Activated CD4-positive, CD25-positive, alpha-beta regulatory T cell (primary cell): ENCODE measurements around the gene DACT3.

Source experiments
- DNase-seq, 4 experiments: peaks; one replicate each; lab custom pipeline; 2025; lab: John Stamatoyannopoulos, UW

The DACT3 gene

DNA sequence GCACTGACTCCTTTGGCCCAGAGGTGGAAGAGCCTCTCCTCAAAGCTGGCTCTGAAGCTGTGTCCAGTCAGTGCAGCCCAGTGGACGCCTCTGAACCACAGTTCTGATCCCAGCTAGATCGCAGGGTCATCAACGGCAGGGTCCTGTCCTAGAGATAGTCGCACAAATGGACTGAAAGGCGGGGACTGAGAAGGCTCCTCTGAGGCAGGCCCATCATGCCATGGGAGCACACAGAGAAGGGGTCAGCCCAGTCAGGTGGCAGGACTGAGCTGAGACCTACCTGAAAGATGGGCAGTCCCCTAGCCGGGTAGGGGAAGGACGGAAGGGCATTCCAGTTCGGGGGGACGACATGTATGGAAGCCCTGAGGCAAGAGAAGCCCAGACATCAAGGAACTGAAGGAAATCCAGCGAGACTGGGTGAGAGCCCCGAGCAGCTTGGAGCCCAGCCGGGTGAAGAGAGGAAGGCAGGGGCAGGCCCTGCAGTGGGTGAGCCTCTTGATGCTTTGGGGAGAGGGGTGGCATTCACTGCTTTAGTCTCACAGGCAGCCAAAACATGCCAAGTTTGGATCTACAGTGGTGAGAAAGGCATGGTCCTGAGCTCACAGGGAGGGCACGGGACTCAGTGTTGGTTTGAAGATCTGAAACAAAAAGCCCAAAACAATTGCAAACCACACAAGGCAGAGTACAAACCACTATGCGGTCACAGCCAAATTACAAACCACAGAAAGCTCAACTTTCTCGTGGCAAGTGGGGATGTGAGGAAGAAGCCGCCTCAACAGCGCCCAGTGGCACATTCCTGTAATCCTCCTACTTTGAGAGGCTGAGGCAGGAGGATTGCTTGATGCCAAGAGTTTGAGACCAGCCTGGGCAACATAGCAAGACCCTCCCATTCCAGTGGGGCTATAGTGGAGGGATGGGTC is 49.9 kb downstream of the DACT3 start:
- DNase-seq, result no peak

DNA sequence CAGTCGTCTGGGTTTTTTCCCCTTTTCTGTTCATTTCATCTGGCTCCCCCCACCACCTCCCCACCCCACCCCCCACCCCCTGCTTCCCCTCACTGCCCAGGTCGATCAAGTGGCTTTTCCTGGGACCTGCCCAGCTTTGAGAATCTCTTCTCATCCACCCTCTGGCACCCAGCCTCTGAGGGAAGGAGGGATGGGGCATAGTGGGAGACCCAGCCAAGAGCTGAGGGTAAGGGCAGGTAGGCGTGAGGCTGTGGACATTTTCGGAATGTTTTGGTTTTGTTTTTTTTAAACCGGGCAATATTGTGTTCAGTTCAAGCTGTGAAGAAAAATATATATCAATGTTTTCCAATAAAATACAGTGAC is 50.6 kb downstream of the DACT3 start:
- no peak for DNase-seq

DNA sequence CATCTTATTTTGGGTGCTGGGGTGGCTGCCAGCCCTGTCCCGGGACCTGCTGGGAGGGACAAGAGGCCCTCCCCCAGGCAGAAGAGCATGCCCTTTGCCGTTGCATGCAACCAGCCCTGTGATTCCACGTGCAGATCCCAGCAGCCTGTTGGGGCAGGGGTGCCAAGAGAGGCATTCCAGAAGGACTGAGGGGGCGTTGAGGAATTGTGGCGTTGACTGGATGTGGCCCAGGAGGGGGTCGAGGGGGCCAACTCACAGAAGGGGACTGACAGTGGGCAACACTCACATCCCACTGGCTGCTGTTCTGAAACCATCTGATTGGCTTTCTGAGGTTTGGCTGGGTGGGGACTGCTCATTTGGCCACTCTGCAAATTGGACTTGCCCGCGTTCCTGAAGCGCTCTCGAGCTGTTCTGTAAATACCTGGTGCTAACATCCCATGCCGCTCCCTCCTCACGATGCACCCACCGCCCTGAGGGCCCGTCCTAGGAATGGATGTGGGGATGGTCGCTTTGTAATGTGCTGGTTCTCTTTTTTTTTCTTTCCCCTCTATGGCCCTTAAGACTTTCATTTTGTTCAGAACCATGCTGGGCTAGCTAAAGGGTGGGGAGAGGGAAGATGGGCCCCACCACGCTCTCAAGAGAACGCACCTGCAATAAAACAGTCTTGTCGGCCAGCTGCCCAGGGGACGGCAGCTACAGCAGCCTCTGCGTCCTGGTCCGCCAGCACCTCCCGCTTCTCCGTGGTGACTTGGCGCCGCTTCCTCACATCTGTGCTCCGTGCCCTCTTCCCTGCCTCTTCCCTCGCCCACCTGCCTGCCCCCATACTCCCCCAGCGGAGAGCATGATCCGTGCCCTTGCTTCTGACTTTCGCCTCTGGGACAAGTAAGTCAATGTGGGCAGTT is 51.2 kb downstream of the DACT3 start:
- DNase-seq, result no peak

DNA sequence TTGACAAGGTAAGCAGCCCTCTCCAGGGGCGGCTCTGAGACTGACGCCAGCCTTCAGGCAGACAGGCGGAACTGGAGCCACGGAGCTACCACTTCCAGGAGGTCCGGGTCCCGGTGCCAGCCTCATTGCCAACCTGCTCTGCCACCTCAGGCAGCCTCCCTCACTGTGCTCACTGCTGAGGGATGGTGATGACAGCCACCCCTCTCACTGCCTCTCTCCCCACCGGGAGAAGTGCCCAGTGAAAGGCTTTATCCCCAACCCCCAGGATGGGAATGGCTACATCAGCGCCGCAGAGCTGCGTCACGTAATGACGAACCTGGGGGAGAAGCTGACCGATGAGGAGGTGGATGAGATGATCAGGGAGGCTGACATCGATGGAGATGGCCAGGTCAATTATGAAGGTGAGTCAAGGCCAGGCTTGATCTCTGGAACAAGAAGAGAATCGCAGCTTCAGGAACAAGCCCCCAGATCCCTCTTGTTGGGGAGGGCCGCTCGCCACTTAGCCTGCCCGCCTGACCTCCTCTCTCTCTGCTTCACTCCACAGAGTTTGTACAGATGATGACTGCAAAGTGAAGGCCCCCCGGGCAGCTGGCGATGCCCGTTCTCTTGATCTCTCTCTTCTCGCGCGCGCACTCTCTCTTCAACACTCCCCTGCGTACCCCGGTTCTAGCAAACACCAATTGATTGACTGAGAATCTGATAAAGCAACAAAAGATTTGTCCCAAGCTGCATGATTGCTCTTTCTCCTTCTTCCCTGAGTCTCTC is 52.2 kb downstream of the DACT3 start:
- no peak for DNase-seq

DNA sequence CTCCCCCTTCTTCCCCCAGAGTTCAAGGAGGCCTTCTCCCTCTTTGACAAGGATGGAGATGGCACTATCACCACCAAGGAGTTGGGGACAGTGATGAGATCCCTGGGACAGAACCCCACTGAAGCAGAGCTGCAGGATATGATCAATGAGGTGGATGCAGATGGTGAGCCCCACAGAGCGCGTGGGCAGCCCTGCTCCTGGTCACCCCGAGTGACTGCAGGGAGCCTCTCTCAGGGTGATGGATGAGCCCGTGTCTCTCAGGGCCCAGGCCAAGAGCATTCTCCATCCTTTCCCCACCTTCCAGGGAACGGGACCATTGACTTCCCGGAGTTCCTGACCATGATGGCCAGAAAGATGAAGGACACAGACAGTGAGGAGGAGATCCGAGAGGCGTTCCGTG is 52.8 kb downstream of the DACT3 start:
- no peak for DNase-seq

DNA sequence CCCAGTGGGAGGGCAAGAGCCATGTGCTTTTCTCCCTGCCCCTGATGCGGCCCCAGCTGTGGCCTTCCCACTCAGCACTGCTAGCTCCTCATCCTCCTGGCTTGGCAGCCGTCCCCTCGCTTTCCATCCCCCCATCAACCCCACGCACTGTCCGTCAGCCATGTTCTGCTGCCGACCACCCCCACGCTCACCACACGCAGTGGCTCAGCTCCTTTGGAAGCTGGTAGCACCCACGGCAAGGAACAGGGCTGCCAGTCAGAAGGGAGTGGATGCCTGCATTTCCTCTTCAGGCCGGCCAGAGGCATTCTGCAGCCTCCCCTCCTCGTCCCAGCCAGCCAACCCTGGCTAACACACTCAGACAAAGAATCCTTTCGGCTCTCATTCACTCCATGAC is 53.5 kb downstream of the DACT3 start:
- no peak for DNase-seq

DNA sequence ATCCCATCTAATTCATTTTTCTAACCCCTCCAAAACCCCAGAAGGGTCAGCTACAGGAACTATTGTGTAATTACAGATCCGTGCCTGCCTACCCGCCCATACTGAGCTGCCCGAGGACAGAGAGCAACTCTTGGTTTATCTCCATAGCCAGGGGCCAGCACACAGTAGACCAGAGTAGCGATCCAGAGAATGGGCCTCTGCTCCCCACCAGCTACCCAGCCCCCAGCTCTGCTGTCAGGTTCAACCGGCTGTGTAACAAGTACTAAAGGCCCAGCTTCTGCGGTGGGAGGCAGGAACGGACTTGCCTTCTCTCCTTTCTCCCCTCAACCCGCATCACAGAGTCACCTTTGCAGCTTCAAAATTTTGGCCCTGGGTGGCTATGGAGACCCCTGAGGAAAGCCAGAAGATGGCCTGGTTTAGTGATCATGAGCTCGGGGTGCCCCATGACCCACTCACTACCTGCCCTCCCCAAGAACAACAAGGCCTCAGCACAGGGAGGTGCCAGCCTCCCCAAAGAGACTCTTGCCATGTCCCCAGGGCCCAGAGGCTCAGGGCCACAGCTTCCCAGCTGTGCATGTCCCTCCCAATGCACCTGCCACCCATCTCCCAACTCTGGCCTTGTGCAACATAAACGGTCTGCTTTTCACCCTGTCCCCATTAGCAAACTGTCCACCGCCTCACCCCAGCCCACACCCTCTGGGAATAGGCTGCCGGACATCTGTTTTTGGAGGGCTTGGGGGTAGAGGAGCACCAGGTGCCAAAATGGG is 54.1 kb downstream of the DACT3 start:
- DNase-seq, result no peak

DNA sequence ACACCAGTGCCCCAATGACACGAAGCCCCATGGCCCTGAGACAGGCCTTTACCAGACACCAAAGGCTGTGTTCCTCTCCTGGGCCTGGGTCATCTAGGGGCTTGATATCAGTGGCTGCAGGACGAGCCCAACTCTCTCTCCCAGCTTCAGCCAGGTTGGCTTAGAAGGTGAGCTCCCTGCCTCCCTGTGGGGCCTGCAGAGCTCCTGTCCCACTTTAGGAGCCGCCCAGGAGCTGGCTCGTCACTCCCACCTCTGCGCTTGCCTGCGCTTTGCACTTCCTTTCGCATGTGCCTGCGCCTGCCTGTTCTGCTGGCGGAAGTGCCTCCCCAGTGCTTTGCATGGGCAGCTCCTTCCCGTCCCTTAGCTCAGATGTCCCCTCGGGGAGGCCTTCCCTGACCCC is 55.0 kb downstream of the DACT3 start:
- no peak for DNase-seq

DNA sequence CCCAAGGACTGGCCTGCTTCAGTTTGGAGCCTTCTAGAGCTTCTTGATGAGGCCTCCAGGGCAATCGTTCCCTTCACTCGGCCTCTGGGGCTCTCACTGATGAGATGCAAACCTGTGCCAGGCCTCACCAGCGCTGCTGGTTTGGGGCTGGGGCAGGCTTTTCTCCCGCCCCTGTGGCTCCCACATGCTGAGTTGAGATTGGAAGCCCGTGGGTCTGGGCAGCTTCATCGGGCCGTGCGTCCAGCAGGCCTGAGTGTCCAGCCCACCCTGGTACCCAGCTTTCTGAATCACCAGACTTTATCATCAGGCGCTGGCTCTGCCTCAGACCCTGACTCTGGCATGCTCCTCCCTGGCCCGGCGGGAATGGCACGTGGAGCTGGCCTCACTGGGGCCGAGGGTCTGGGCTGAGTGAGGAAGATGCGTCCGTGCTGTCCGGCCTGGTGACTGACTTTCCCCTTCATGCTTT is 55.6 kb downstream of the DACT3 start:
- no peak for DNase-seq

DNA sequence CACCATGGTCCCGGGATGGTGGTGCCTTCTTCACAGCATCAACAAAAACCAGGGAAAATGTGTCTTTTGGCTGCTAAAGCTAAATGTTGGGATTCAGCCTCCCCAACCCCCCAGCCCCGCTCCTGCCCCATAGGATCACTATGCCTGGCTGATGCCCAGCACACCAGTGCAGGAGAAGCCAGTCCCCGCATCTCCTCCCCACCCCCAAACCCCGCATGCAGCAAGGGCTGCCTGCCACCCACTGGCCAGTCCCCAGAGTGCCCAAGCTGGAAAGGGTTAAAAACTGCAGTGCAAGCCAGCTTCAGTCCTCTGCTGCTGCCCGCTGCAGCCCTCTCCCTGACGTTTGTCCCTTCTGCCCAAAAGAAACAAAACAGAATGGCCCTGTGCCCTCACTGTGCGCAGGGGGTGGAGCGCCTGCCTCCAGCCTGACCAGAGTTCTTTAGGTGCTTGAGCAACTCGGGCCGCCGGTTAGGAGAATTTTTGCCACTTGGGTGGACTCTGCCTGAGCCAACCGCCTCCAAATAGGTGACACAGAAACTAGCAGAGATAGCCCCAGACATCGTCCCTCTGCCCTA is 56.1 kb downstream of the DACT3 start:
- no peak for DNase-seq

DNA sequence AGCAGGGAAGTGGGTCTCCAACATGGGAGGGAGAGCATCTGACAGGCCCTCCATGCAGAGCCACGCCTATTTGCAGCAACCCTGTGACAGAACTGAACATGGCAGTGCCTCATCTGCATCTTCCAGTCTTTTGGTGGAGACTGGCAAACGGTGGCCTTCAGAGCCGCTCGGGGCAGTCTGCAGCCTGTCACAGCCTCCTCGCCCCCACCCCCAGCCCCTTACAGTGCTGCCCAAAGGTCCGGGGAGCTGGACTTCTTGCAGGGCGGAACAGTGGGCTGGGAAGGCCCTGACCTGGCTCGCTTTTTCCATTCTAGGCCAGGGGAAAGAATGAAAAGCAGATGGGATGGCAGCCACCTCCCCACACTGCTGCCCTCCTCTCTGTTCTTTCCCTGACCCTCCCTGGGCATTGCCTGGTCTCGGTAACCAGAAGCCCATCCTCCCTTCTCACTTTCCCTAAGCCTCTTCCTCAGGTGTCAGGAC is 57.2 kb downstream of the DACT3 start:
- DNase-seq, result no peak

DNA sequence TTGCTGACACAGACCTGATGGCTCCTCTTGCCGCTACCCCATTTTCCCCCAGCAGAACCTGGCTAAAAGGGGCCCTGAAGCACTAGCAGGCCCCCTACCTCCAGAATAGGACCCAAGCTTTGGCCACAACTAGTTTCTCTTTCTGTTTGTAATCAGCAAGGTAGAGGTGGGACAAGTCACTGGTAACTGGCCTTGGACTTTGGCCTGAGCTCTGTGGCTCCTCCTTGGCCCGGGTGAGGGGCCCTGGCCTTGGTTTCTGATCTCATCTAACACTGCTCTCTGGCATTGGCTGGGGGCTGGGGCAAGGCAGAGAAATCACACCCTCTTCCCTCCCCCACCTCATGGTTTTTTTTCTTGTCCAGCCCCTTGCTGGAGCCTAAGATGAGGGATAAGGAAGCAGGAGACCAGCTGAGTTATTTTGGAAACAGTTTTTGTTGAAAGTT is 57.8 kb downstream of the DACT3 start:
- no peak for DNase-seq

DNA sequence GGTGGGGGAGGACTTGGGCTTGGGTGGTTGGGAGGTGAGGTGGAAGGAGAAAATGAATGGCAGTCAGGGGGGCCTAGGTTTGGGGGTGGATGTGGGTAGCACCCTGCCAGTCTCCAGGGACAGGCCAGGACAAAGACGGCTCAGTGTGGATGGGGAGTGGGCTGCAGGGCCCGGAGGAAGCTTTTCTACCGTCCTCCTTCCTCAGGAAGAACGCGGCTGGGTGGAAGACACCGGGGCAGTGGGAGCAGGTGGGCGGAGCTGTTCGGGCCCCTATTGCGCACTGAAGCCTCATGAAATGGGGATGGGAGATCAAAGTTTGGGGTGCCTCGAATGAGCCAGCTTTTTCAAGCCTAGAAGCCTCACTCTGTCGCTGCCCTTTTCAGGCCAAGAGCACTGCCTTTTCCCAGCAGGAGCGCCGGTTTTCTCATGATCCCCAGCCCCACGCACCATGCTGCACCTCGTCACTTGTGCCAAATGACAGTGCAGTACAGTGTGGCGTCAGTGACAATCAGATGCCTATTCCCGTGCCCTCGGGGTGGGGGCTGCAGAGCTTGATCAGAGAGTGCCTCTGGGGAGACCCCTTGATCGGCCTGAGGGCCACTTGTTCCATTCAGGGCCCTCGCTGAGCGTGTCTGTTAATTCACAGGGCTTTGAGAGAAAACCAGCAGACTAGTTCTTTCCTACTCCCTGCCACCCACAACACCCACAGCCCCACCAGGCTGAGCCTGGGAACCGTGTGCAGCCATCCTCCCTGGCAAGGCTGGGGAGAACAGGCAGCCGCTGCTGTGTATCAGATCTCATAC is 58.4 kb downstream of the DACT3 start:
- DNase-seq, result no peak

DNA sequence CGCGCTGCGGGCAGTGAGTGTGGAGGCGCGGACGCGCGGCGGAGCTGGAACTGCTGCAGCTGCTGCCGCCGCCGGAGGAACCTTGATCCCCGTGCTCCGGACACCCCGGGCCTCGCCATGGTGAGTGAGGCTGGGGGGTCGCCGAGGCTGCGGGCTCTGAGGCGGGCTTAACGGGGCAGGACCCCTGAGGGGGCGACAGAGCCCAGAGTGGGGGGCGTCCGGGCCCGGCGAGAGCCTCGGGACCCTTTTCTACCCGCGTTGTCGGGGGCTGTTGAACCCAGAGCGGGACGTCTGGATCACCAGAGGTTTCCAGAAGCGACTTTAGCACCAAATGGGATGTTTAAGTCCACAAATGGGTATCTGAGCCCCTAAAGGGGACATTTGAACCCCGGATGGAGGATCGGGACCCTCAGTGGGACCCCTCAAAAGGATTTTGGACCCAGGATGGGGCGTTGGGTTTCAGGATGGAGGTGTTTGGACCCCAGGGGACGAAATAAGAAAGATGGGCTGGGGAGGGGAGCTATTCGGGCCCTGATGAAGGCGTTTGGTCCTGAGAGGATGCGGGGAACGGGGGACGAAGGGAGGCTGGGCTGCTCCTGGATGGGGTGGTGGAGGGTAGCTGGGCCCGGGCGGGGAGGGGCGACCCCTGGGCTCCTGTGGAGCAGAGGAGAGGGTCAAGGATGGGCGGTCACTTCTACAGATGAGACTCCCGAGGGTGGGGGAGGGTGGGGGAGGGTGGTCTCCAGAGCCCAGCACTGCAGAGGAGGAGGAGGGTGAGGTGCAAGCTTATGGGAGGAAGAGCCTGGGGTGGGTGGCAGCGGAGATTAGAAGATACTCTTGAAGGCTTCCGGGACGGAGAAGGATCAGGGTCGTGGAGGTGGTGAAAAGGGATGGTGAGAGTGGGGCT is 59.4 kb downstream of the DACT3 start, which contains the start of gene CALM3:
CALM3 (plus strand) TSS at position 13 of the 907 bp plus-strand sequence; CDS start at position 118, 105 bp downstream.
- no peak for DNase-seq

DNA sequence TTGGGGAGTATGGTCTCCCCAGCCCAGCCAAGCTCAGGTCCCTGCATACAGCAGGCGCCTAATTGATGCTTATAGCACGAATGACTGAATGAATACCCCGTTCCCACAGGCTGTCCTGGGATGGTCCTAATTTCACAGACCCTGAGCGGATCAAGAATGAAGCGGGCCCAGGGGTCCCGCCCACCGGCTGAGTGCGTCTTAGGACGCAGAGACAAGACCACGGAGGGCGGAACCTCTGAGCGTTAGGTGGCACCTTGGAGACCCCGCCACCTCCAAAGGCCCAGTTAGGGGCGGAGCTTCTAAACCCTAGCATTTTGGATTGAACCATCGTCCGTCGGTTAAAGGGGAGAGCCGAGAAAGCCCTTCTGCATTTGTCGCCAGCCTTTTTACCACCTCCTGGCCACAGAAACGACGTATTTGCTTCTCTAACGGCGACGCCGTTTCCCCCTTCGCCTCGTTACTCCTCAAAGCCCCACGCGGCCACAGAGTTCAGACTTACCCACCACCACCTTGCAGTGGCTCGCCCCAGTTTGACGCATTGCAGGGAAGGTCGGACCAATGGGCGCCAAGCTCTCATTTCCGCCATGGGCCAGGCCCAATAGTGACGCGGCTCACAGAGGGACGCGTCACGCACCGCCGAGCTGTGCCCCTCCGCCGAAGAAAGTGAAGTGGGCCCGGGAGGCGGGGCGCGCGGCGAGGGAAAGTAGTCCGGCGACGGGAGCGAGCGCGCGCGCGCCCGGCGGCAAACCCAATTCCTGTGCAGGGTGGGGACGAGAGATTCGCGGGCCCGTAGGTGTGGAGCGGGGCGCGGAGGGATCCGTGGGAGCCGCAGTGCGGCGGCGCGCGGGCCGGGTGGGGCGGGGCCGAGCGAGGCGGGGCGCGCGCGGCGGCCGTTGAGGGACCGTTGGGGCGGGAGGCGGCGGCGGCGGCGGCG is 60.3 kb downstream of the DACT3 start:
- DNase-seq, result peak; percentile 93 to 97 (median 94)

DNA sequence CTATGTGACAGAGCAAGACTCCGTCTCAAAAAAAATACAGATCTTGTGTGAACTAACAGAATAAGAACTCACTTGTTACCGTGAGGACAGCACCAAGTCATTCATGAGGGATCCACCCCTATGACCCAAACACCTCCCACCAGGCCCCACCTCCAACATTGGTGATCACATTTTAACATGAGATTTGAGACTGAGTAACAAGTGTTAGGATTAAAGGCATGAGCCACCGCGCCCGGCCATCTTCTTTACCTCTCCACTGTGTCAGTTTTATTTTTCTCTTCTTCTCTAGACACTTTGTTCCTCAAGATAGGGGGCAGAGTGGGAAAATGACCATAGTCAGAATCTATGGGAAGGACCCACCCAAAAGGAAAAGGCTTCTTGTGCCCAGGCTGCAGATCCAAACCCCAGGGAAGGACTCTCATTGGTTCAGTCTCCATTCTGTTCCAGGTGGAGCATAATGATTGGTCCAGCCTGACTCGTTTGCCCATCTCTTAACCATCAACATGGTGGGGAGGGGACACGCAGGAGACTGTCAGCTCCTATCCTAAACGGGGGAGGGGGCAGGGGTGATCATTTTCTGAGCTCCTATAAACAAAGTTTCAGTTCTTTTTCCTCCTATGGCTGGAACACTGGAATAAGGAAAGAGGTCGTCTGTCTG is 61.1 kb downstream of the DACT3 start:
- no peak for DNase-seq

DNA sequence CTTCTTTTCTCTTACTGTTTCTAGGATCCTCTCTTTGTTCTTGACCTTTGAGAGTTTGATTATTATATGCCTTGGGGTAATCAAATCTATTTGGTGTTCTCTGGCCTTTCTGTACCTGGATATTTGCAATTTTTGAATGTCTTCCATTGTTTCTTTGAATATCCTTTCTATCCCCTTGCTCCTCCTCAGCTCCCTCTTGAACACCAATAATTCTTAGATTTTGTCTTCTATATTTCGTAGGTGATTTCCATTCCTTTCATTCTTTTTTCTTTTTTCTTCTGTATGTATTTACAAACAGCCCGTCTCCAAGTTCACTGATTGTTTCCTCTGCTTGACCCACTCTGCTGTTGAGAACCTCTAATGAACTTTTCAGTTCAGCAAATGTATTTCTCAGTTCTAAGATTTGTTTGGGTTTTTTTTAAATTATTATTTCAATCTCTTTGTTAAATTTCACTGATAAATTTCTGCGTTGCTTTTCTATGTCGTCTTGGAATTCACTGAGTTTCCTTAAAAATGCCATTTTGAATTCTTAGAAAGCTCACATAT is 62.5 kb downstream of the DACT3 start:
- no peak for DNase-seq
